ENCODE results near the gene MYEF2.

- TF ChIP-seq EZH2 (IDR thresholded peaks at IDR 0.05; ENCODE audit: low read length, unreplicated experiment) (no peak), CTCF (conservative IDR thresholded peaks at IDR 0.05; ENCODE audit: low read depth, low read length) (no peak)
These were observed 86.6 kb downstream of the MYEF2 start for GRCh38 chr15:48091522-48091921.
